ENCODE data around the gene PCDHA6. TPM values are rescaled to one million over a fixed set of nuclear protein-coding genes. Genes with fewer than 3 reads are reported as not detected.

Gene PCDHA6
- total RNA-seq, 2 experiments from 2014 or later = not detected

- no peaks in the 10 kb centered on the region for H3K36me3 ChIP-seq (ENCODE audit: insufficient read depth, low read length)
- intact Hi-C loops (cut with micrococcal nuclease; ENCODE audit: unreplicated experiment) = loop anchor here (1.0 kb wide), 1 partner anchor 200 kb away; no protein-coding TSS in a partner anchor
- POLR2A ChIA-PET = no interaction called here
These were observed 13.5 kb downstream of the PCDHA6 start, which contains the start of gene PCDHA8 for GRCh38 chr5:140840978-140841962. Gene PCDHA8 (plus strand): TSS chr5:140841187. CDS start chr5:140841322, 135 bp downstream.

DNA sequence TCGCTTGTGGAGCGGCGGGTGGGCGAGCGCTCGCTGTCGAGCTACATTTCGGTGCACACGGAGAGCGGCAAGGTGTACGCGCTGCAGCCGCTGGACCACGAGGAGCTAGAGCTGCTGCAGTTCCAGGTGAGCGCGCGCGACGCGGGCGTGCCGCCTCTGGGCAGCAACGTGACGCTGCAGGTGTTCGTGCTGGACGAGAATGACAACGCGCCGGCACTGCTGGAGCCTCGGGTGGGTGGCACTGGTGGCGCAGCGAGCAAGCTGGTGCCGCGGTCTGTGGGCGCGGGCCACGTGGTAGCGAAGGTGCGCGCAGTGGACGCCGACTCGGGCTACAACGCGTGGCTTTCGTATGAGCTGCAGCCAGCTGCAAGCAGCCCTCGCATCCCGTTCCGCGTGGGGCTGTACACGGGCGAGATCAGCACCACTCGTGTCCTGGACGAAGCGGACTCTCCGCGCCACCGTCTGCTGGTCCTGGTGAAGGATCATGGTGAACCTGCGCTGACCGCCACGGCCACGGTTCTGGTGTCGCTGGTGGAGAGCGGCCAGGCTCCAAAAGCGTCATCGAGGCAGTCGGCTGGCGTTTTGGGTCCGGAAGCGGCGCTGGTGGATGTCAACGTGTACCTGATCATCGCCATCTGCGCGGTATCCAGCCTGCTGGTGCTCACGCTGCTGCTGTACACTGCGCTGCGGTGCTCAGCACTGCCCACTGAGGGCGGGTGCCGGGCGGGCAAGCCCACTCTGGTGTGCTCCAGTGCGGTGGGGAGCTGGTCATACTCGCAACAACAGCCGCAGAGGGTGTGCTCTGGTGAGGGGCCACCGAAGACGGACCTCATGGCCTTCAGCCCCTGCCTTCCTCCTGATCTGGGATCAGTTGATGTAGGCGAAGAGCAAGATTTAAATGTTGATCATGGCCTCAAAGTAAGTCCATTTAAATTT is 15.3 kb downstream of the PCDHA6 start:
- H3K4me1 ChIP-seq (ENCODE audit: insufficient read depth, low read length, poor library complexity, severe bottlenecking) = no peaks in the 10 kb centered on the region
- BruUV-seq (replicated peaks) = no TSS peak
- H2AFZ ChIP-seq (ENCODE audit: low read length) = no peak overlapping the region
- no peak overlapping the region for H3K4me2 ChIP-seq (ENCODE audit: low read length)
- TF ChIP-seq EZH2phosphoT487 (IDR thresholded peaks at IDR 0.05; ENCODE audit: borderline replicate concordance, low read depth, low read length) (no peak), CTCF (conservative IDR thresholded peaks at IDR 0.05; ENCODE audit: low read length) (no peak)
- no peaks in the 10 kb centered on the region for H3K9me3 ChIP-seq (ENCODE audit: low read length)
- H3K9me2 ChIP-seq (ENCODE audit: insufficient read depth, low read length) = no peaks in the 10 kb centered on the region
- no peak for DNase-seq (ENCODE audit: low spot score)
- intact Hi-C loops (cut with micrococcal nuclease; ENCODE audit: unreplicated experiment) = no loop called here
- CTCF ChIA-PET (ENCODE audit: unreplicated experiment) = no interaction called here
- no peaks in the 10 kb centered on the region for H4K20me1 ChIP-seq (ENCODE audit: insufficient read depth, low read length)
- no peak overlapping the region for H3K4me3 ChIP-seq (ENCODE audit: low read depth, low read length, poor library complexity, severe bottlenecking)
- POLR2A ChIA-PET = no interaction called here
- H3K79me2 ChIP-seq (ENCODE audit: insufficient read depth, low read depth, low read length) = no peaks in the 10 kb centered on the region
- no peak overlapping the region for H3K27ac ChIP-seq (ENCODE audit: low read depth, low read length, poor library complexity, severe bottlenecking)
- H3K36me3 ChIP-seq (ENCODE audit: insufficient read depth, low read length) = no peaks in the 10 kb centered on the region

More at GRCh38 chr5:140840978-140841962, 13.5 kb downstream of the PCDHA6 start, which contains the start of gene PCDHA8:
- TF ChIP-seq CTCF (conservative IDR thresholded peaks at IDR 0.05; ENCODE audit: low read length) (peak; percentile 77), EZH2phosphoT487 (IDR thresholded peaks at IDR 0.05; ENCODE audit: borderline replicate concordance, low read depth, low read length) (no peak)
- no peaks in the 10 kb centered on the region for H4K20me1 ChIP-seq (ENCODE audit: insufficient read depth, low read length)
- BruUV-seq (replicated peaks) = no TSS peak
- DNase-seq (ENCODE audit: low spot score) = peak; percentile 35
- no peak within 1 kb of the TSS for H3K4me2 ChIP-seq (ENCODE audit: low read length)
- H3K9me3 ChIP-seq (ENCODE audit: low read length) = no peaks in the 10 kb centered on the region
- no peaks in the 10 kb centered on the region for H3K9me2 ChIP-seq (ENCODE audit: insufficient read depth, low read length)
- H3K79me2 ChIP-seq (ENCODE audit: insufficient read depth, low read depth, low read length) = no peaks in the 10 kb centered on the region
- CTCF ChIA-PET (ENCODE audit: unreplicated experiment) = no interaction called here
- H2AFZ ChIP-seq (ENCODE audit: low read length) = no peak within 1 kb of the TSS
- H3K4me1 ChIP-seq (ENCODE audit: insufficient read depth, low read length, poor library complexity, severe bottlenecking) = no peaks in the 10 kb centered on the region
- no peak within 1 kb of the TSS for H3K27ac ChIP-seq (ENCODE audit: low read depth, low read length, poor library complexity, severe bottlenecking)
- no peak within 1 kb of the TSS for H3K4me3 ChIP-seq (ENCODE audit: low read depth, low read length, poor library complexity, severe bottlenecking)
